ENCODE data around the gene PDE9A.
"Not testable (repeated sequence)": the region's sequence is repeated elsewhere in the genome, so short reads cannot be mapped to it uniquely, and the experiment has no call there.

The PDE9A gene

GRCh38 chr21:42624936-42625335, 28.5 kb upstream of the PDE9A start:
- DNase-seq, result no peak

DNA sequence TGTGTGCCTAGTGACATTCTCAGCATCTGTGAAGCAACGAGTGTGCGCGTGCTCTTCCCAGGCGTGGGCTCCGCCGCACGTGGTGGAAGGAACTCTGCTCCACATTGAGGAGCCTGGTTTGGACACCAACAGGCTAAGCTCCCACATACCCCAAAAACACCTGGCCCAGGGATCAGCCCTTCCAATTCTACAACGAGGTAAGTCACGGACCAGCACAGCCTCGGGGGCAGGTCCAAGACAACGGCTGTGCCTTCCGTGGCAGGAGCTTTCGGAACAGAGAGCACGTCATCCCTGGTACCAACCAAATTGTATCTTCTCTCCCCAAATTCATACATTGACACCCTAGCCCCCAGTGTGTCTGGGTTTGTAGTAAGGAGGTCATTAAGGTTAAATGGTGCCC, 27.2 kb upstream of the PDE9A start:
- DNase-seq, result no peak

GRCh38 chr21:42627527-42628289, 25.7 kb upstream of the PDE9A start:
- no peak for DNase-seq

DNA sequence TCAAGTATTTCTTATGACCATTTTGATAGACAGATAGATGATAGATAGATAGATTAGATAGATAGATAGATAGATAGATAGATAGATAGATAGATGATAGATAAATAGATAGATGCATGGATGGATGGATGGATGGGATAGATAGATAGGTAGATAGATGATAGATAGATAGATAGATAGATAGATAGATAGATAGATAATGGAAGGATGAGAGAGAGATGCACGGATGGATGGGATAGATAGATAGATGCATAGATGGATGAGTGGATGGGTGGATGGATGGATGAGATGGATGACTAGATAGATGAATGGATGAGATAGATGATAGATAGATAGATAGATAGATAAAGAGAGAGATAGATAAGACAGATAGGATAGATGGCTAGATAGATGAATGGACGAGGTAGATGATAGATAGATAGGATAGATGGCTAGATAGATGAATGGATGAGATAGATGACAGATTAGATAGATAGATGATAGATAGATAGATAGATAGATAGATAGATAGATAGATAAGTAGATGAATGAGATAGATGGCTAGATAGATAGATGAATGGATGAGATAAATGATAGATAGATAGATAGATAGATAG, 24.9 kb upstream of the PDE9A start:
- not testable (repeated sequence) for DNase-seq

GRCh38 chr21:42629933-42630589, 23.4 kb upstream of the PDE9A start:
- DNase-seq, result no peak

DNA sequence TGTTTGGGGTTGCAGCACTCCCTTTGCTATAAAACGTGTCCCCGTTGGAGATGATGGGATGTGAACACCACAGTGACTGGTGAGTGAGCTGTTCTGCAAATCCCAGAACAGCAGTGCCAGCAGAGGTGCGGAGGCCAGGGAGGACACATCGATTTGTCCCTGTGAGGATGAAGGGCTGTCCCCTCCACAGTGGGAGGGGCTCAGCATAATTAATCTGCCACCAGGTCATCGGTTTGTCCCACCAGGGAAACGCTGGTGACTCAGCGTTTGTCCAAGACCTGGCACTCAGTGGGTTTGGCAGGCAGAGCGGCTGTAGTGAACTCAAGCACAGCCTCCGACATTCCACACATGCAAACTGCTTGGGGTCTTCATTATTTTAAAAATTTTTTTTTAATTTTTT, 22.8 kb upstream of the PDE9A start:
- no peak for DNase-seq

GRCh38 chr21:42631142-42631541, 22.3 kb upstream of the PDE9A start:
- DNase-seq, result no peak

- no peak for DNase-seq
These were observed 21.1 kb upstream of the PDE9A start for GRCh38 chr21:42632336-42632751.

GRCh38 chr21:42632771-42633690, 20.4 kb upstream of the PDE9A start:
- DNase-seq, result no peak

GRCh38 chr21:42633858-42634257, 19.6 kb upstream of the PDE9A start:
- DNase-seq, result no peak

DNA sequence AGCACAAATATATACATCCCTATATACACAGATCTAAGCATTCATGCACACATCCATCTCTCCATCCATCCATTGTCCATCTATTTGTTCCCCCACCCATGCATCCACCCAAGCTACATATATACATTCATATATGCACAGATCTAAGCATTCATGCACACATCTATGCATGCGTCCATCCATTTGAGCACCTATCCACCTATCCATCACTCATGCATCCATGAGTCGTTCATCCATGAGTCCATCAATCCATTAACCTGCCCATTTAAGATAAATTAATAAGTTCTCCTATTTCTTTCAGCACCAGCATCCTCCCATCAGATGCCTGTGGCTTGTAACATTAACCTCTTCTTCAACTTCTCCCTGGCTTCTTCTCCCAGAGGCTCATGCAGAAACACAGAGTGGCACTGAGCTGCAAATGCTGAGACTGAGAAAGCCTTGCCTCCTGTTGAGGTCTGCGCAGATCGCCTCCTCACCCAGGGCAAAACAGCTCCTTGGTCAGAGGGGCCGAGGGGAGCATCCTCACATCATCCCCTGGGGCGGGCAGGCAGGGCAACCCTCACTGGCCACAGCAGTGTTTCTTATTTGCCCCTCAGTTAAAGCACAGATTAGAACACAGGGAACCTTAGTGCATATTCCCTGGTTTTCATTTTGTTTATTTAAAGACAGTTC, 17.4 kb upstream of the PDE9A start:
- no peak for DNase-seq

DNA sequence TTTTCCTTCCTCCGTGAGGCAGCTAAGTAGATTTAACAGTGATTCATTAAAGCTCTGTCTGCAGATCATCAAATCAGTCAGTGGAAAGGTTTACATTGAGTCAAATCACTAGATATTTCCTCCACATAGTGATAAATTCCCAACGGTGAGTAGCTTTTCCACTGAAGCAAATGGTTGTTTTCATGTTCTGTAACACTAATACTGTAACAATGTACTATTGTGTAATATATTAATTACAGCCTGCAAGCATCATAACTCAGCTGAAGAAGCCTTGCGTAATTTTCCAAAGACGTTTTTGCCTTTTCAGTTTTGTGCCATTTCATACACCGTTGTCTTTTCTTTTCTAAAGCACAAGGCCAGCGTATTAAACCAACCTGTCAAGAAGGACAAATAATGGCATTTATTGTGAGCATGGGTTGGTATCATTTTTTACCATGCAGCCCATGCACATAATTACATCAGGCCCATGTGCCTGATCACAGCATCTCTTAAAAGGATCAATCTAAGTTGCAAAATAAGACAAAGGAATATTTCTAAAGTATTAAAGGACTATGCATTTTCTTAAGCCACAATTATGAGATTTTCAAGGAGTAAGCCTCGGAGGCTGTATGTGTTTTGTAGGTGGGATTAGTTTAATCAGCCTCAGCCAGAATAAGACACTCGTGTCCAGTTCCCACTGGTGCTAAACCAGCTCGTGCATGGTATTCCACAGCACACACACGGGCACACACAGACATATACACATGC, 16.7 kb upstream of the PDE9A start:
- DNase-seq, result no peak

- DNase-seq, result no peak
These were observed 16.0 kb upstream of the PDE9A start for GRCh38 chr21:42637267-42638041.

GRCh38 chr21:42638266-42638863, 15.1 kb upstream of the PDE9A start:
- no peak for DNase-seq

DNA sequence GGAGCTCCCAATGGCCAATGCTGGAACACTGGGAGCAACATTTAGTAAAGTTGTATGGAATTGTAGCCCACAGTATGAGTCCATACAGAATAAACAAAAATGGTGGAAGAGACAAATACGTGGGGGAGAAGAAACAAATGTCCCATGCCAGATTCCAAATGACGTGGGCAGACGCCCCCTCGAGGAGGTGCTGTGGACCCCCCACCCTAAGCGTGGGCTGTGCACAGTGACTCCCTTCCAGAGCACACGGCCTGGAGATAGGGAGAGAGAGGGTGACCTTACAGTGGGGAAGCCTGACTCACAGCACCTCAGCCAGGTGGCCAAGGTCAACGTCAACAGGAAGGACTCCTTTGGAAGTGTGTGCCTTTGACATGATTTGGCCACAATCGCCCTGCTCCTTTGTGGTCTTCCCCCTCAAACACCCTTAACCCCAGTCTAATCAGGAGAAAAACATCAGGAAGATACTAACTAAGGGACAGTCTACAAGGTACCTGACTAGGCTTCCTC, 13.7 kb upstream of the PDE9A start:
- DNase-seq, result no peak

- no peak for DNase-seq
These were observed 12.9 kb upstream of the PDE9A start for GRCh38 chr21:42640486-42640885.

DNA sequence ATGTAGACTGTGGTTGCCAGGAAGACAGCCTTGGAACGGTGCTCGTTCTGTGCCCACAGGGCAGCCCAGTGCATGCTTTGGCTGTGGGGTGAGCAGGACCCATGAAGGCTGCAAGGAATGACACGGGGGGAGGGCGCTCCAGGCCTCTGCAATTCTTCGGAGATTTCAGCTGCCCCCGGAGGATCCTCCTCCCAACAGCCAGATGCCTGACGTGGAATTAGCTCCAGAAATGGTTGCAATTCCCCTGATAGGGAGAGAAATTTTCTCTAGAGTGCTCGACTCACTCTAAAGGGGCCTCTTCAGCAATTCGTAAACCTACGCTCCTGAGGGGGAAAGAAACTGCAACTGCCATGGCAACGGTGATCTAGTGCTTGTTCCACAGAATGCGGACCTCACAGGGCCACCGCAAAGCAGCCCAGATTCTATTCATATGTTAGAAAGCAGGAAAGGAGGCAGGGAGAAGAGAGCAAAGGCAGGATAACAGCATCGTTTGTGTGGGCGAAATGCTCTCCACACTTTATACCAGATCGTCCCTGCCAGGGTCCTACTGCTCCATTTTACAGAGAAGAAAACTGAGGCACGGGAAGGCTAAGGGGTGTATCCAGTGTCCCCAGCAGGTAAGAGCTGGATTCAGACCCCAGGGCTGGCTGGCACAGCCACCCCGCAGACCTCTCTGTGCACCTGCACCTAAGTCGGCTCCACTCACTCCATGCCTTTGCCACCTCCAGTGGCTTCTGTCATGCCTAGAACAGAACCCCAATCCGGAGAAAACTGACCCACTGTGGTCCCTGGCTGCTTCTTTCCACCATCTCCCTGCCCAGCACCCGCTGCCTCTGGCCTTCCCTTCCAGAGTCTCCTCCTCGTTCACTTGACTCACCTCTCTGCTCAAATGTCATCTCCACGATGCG, 11.9 kb upstream of the PDE9A start:
- no peak for DNase-seq

DNA sequence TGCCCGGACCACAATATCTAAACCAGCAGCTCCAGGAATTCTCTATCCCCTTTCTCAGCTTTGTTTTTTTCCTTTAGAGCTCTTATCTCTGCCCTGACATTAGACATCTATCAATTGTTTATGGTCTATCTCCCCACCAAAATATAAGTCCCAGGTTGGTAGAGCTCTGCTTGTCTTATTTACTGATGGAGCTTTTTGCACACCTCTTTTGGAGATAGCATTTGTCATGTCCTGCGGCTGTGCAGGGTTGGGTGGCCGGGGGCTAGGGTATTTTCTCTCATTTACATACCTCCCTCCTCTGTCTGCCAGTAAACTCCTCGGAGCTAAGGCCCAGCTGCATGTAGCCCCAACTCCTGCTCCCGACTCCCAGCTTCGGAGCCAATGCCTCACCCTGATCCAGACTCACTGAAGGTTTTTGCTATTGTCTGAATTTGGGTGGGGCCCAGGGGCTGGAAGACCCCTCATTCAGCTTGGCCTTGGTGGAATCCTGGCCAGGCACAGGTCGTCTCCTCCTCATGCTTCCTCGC, 11.1 kb upstream of the PDE9A start:
- no peak for DNase-seq
